A673 (cell line): ENCODE data around the gene LSM3.

Source experiments
- EZH2 ChIP-seq: fragments of 200-600 bp; sonication (generic); IDR thresholded peaks from 2 replicates; pipeline ENCODE4 v1.6.1; 2017; ENCODE audit warnings: borderline replicate concordance, low read depth, mild to moderate bottlenecking, mixed read lengths, antibody characterized with exemption, low read length; ENCODE audit not compliant: poor library complexity, severe bottlenecking
- TF ChIP-seq, protein P1 (sequence below): fragments of 300-800, 200-600 bp; sonication (generic); conservative IDR thresholded peaks from 2 replicates; pipeline ENCODE4 v1.5.1; 2017; ENCODE audit warnings: low read depth, mild to moderate bottlenecking, antibody characterized with exemption, low read length, moderate library complexity, mixed read lengths

DNA sequence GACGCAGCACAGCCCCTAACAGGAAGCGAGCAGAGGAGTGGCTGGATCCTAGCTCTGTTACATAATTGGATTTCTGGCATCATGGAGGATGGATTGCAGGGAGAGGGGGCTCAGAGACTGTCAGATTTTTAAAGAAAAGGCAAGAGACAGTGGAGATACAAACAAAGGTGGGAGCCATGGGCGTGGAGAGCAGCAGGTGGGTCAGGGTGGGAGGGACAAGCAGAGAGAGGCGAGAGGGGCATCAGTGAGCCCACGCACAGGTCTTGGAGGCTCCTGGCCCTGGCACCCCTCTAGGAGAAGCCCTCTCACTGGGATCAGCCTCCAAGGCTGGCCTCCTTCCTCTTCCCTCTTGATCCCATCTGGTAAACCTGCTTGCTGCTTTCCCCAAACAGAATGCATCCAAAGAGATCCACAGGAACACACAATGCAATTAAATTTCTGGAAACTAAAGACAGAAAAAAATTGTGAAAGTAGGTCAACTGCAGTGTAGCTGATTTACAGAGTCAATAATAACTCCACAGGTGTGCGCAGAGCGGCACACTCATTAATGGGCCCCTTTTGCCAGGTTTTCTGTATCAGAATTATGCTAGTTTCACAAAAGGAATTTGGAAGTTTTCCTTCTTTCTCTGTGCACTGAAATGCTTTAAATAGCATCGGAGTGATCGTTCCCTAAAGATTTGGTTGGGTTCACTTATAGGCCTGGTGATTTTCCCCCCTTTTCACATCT lies 66.1 kb downstream of the LSM3 start:
- TF ChIP-seq, protein P1, sequence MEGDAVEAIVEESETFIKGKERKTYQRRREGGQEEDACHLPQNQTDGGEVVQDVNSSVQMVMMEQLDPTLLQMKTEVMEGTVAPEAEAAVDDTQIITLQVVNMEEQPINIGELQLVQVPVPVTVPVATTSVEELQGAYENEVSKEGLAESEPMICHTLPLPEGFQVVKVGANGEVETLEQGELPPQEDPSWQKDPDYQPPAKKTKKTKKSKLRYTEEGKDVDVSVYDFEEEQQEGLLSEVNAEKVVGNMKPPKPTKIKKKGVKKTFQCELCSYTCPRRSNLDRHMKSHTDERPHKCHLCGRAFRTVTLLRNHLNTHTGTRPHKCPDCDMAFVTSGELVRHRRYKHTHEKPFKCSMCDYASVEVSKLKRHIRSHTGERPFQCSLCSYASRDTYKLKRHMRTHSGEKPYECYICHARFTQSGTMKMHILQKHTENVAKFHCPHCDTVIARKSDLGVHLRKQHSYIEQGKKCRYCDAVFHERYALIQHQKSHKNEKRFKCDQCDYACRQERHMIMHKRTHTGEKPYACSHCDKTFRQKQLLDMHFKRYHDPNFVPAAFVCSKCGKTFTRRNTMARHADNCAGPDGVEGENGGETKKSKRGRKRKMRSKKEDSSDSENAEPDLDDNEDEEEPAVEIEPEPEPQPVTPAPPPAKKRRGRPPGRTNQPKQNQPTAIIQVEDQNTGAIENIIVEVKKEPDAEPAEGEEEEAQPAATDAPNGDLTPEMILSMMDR: no peak
- TF ChIP-seq EZH2: no peak
